Spleen (tissue), 11 donors: ENCODE measurements around the gene ETV6. TPM values are rescaled to one million over a fixed set of nuclear protein-coding genes. Genes with fewer than 3 reads are reported as not detected.

Source experiments
- DNase-seq: peaks from one replicate; pipeline ENCODE4 v3.0.0-alpha.2; 2020
- H3K27ac ChIP-seq, 8 donors: fragments of 200-600 bp; sonication (generic) in 7 of 8; 1 replicate in 4 of 8; 2 replicates in 4 of 8; pipeline versions ENCODE4 v1.5.0 to v1.8.0; 2016 to 2021; ENCODE audit warnings: inconsistent platforms in 4 of 8, mild to moderate bottlenecking in 4 of 8, moderate library complexity in 1 of 8
- H3K27me3 ChIP-seq, 7 donors: fragments of 200-600 bp; sonication (generic) in 6 of 7; replicated peaks in 1 of 7; 1 replicate in 4 of 7; 2 replicates in 3 of 7; pipeline versions ENCODE4 v1.5.0 to v1.8.0; 2016 to 2021; ENCODE audit warnings: inconsistent platforms in 3 of 7, mild to moderate bottlenecking in 1 of 7
- H3K36me3 ChIP-seq, 6 donors: fragments of 200-600 bp; sonication (generic) in 5 of 6; 1 replicate in 4 of 6; 2 replicates in 2 of 6; pipeline versions ENCODE4 v1.5.0 to v1.8.0; 2016 to 2021; ENCODE audit warnings: inconsistent platforms in 2 of 6
- H3K4me1 ChIP-seq, 6 donors: fragments of 200-600 bp; sonication (generic) in 5 of 6; 1 replicate in 3 of 6; 2 replicates in 3 of 6; pipeline versions ENCODE4 v1.5.0 to v1.8.0; 2016 to 2021; ENCODE audit warnings: inconsistent platforms in 3 of 6
- H3K4me3 ChIP-seq, 8 donors: fragments of 200-600 bp; sonication (generic) in 7 of 8; 1 replicate in 4 of 8; 2 replicates in 4 of 8; pipeline versions ENCODE4 v1.5.0 to v1.8.0; 2016 to 2021; ENCODE audit warnings: inconsistent platforms in 4 of 8, mild to moderate bottlenecking in 4 of 8, moderate library complexity in 2 of 8
- H3K9me3 ChIP-seq, 8 donors: fragments of 200-600 bp; sonication (generic) in 7 of 8; 1 replicate in 4 of 8; 2 replicates in 4 of 8; pipeline versions ENCODE4 v1.5.0 to v1.8.0; 2016 to 2021; ENCODE audit warnings: inconsistent platforms in 4 of 8
- POLR2A ChIP-seq, 3 donors: fragments of 450-650 bp; IDR thresholded peaks; one replicate each; pipeline ENCODE4 v1.5.1; 2017; ENCODE audit warnings: antibody characterized with exemption in 3 of 3, mild to moderate bottlenecking in 1 of 3
- POLR2AphosphoS5 ChIP-seq, 3 donors: sonication (generic); formaldehyde crosslinking; IDR thresholded peaks; one replicate each; pipeline ENCODE4 v1.5.1; 2017; ENCODE audit warnings: antibody characterized with exemption in 3 of 3
- WGBS, 5 donors: extraction: QIAGEN DNeasy Blood & Tissue Kit in 3 of 5; methylation state at CpG; one replicate each; pipeline versions ENCODE4 v1.1.5 to v1.1.7; 2013 to 2018; 5-methylcytosine and 5-hydroxymethylcytosine counted together
- intact Hi-C: fragments of 100-400 bp; cut with DNase I; formaldehyde crosslinking; loops from one replicate; pipeline ENCODE4 v1.15.0; 2023; ENCODE audit warnings: low total_unique reads
- polyA plus RNA-seq, 3 donors: library from polyadenylated mRNA; stranded (reverse); fragments of 200-250 nt; gene quantifications; one replicate each; pipeline ENCODE4 v1.2.1, GENCODE V29; 2013
- total RNA-seq, 7 donors: library from RNA; depleted of rRNA in 3 of 7; stranded (reverse); fragments of >200 nt in 3 of 7; fragmentation: NEBNext Ultra II Directional in 4 of 7; extraction: Animal tissue kit (Norgen Biotek cat#: 25700) in 4 of 7; gene quantifications; one replicate each; pipeline versions ENCODE4 v1.1.0 to v1.2.1, GENCODE V29; 2016 to 2021
- TF ChIP-seq, protein P1 (sequence below), 11 experiments: fragments of 200-600 bp in 7 of 11; fragments of 450-650 bp in 4 of 11; sonication (generic) in 4 of 11; IDR thresholded peaks in 8 of 11; conservative IDR thresholded peaks in 3 of 11; 1 replicate in 7 of 11; 2 replicates in 4 of 11; pipeline versions ENCODE4 v1.4.0 to v1.8.0; 2016 to 2021; ENCODE audit warnings: antibody characterized with exemption in 11 of 11, inconsistent platforms in 4 of 11, mild to moderate bottlenecking in 1 of 11
- donor health status: healthy with polysubstance abuse.
- donor health status: DM: no; HTN: no; CAD: no; lungs with moderate emphysema.
- donor health status: DM: no; HTN: no; CAD: no.
- donor health status: Bipolar disorder and iron deficiency.
- donor health status: healthy.
- donor health status: DM: no; HTN: no; CAD: no.
- donor health status: DM: yes; HTN: yes; CAD: no.

The ETV6 gene
- total and polyA plus RNA-seq, 10 donors, result 7.2 to 116 (median 57.8) TPM

DNA sequence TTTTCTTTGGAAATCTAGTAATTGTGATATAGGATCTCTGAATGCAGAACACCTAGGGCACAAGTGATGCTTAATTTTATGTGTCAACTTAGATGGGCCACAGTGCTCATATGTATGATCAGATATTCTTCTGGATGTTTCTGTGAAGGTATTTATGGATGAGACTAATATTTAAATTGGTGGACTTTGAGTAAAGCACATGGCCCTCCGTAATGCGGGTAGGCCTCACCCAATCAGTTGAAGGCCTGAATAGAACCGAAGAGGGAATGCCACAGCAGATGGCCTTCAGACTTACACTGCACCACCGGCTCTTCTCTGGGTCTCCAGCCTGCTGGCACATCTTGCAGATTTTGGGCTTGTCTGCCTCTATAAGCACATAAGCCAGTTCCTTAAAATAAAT, 60.0 kb downstream of the ETV6 start:
- TF ChIP-seq POLR2A (IDR thresholded peaks at IDR 0.05) (no peak), POLR2AphosphoS5 (IDR thresholded peaks at IDR 0.05) (no peak)
- TF ChIP-seq, protein P1, sequence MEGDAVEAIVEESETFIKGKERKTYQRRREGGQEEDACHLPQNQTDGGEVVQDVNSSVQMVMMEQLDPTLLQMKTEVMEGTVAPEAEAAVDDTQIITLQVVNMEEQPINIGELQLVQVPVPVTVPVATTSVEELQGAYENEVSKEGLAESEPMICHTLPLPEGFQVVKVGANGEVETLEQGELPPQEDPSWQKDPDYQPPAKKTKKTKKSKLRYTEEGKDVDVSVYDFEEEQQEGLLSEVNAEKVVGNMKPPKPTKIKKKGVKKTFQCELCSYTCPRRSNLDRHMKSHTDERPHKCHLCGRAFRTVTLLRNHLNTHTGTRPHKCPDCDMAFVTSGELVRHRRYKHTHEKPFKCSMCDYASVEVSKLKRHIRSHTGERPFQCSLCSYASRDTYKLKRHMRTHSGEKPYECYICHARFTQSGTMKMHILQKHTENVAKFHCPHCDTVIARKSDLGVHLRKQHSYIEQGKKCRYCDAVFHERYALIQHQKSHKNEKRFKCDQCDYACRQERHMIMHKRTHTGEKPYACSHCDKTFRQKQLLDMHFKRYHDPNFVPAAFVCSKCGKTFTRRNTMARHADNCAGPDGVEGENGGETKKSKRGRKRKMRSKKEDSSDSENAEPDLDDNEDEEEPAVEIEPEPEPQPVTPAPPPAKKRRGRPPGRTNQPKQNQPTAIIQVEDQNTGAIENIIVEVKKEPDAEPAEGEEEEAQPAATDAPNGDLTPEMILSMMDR (IDR thresholded peaks at IDR 0.05 in 8 of 11, conservative IDR thresholded peaks at IDR 0.05 in 3 of 11), result no peak

DNA sequence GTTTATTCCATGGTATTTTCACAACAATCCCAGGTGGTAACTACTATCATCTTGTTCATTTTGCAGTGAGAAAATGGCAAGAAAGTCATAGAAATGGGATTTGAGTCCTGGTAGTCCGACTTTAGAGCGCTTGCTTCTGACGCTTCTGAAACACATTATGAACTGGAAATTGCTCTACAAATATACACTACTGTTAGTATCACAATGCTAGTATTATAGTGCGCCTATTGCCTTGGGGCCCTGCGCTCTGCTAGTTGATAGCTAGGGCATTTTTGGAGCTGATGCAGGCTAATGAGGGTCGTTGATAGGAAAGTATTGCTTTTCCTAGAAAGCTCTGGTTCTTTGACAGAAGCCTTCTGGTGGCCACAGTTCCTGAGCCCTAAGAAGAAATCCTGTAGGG, 61.0 kb downstream of the ETV6 start:
- Histone ChIP-seq H3K36me3 (peaks cover 0 to 9% (median 0%) of the 10 kb centered on the region in 6 donors), H3K4me3 (no peak overlapping the region), H3K27me3 (no peaks in the 10 kb centered on the region), H3K27ac (peak overlapping the region in 3 of 8 donors; percentile 28 to 59 (median 47)), H3K9me3 (no peaks in the 10 kb centered on the region), H3K4me1 (peaks cover 3 to 96% (median 33%) of the 10 kb centered on the region in 6 donors)
- 90 to 98% (median 95%) methylated on average over 6 of the region's 6 CpGs for WGBS, 5 donors
- no peak for TF ChIP-seq POLR2AphosphoS5 (IDR thresholded peaks at IDR 0.05)
- TF ChIP-seq, protein P1 (IDR thresholded peaks at IDR 0.05 in 8 of 11, conservative IDR thresholded peaks at IDR 0.05 in 3 of 11), result no peak
- no peak for TF ChIP-seq POLR2A (IDR thresholded peaks at IDR 0.05)
- intact Hi-C loops, result no loop called here
- no peak for DNase-seq

More for the DNA sequence above, 60.0 kb downstream of the ETV6 start:
- Histone ChIP-seq H3K27ac (peak overlapping the region in 1 of 8 donors; percentile 15), H3K4me1 (peaks cover 0 to 96% (median 32%) of the 10 kb centered on the region in 6 donors), H3K36me3 (peaks cover 0 to 8% (median 0%) of the 10 kb centered on the region in 6 donors), H3K4me3 (no peak overlapping the region), H3K27me3 (no peaks in the 10 kb centered on the region), H3K9me3 (no peaks in the 10 kb centered on the region)
- DNase-seq, result no peak
- whole genome bisulfite sequencing, 5 donors, result 90 to 96% (median 94%) methylated on average over 4 of the region's 4 CpGs
- intact Hi-C loops, result no loop called here

DNA sequence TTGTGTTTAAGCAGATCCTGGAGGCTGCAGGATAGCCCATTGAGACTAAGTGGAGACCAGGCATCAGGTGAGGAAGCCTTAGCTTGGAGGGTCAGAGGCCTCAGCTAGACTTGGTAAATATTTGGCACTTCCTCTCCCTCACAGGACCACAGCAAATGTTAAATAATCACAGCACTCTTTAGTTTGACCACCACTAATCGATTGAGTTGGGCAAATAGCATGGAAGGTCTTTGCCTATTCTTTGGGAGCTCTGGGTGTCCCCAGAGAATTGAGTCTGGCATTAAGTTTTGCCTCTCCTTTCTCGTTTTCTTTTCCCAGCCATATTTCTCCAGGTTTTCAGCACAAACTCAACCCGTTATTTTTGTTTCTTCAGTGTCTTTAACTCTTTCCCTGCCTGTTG, 61.4 kb downstream of the ETV6 start:
- no peaks in the 10 kb centered on the region for H3K27me3 ChIP-seq
- intact Hi-C loops, result no loop called here
- H3K9me3 ChIP-seq, result no peaks in the 10 kb centered on the region
- peaks cover 0 to 14% (median 0%) of the 10 kb centered on the region in 6 donors for H3K36me3 ChIP-seq
- TF ChIP-seq POLR2A (IDR thresholded peaks at IDR 0.05) (no peak), POLR2AphosphoS5 (IDR thresholded peaks at IDR 0.05) (no peak)
- TF ChIP-seq, protein P1 (IDR thresholded peaks at IDR 0.05 in 8 of 11, conservative IDR thresholded peaks at IDR 0.05 in 3 of 11), result no peak
- no peak overlapping the region for H3K4me3 ChIP-seq
- H3K27ac ChIP-seq, result peak overlapping the region in 3 of 8 donors; percentile 28 to 59 (median 47)
- WGBS, 5 donors, result 62 to 79% (median 66%) methylated on average over 3 of the region's 3 CpGs
- DNase-seq, result no peak
- peaks cover 3 to 96% (median 35%) of the 10 kb centered on the region in 6 donors for H3K4me1 ChIP-seq

DNA sequence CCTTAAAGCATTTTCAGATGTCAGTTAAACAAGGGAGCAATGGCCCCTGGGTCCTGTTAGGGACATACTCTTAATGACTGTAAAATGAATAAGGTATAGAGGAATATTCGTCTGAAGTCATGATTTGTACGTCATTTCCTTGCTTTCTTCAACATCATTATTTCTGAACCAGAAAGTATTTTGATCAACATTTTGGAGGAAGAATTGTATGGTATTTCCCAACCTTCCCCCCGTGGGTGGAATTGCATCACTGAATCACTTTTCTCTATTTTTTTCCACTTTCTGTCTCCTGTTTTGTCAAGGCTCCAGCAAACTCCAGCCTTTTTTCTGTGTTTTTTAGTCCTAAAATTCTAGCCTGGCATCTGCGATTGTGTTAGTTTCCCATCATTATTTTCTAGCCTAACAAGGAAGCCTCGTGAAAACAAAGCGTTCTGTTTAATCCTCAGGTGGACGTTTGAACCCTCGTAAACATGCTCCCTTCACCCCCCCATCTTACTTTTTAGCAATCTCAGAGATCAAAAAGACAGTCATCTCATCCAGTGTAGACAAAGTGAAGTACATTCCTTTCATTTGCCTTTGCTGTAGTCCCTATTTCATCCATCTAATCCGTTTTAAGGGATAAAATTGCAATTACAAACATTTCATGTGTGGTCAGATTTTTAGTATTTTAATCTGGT, 62.3 kb downstream of the ETV6 start:
- Histone ChIP-seq H3K4me1 (peaks cover 3 to 96% (median 42%) of the 10 kb centered on the region in 6 donors), H3K27me3 (no peaks in the 10 kb centered on the region), H3K9me3 (no peaks in the 10 kb centered on the region), H3K36me3 (peaks cover 0 to 15% (median 0%) of the 10 kb centered on the region in 6 donors), H3K27ac (peak overlapping the region in 4 of 8 donors; percentile 28 to 59 (median 40)), H3K4me3 (no peak overlapping the region)
- intact Hi-C loops, result no loop called here
- DNase-seq, result no peak
- 72 to 85% (median 78%) methylated on average over 9 of the region's 9 CpGs for WGBS, 5 donors
- TF ChIP-seq POLR2AphosphoS5 (IDR thresholded peaks at IDR 0.05), result no peak
- TF ChIP-seq, protein P1 (IDR thresholded peaks at IDR 0.05 in 8 of 11, conservative IDR thresholded peaks at IDR 0.05 in 3 of 11), result no peak
- TF ChIP-seq POLR2A (IDR thresholded peaks at IDR 0.05), result no peak
